PC-9 (cell line): ENCODE data around the gene LIF.

ENCODE experiments used
- CTCF ChIP-seq: fragments of 200-600 bp; sonication (generic); conservative IDR thresholded peaks from 2 replicates; pipeline ENCODE4 v1.6.1; 2017; ENCODE audit warnings: mixed run types, antibody characterized with exemption, mild to moderate bottlenecking, moderate library complexity
- EZH2 ChIP-seq: fragments of 200-600 bp; sonication (generic); IDR thresholded peaks from 2 replicates; pipeline ENCODE4 v1.8.0; 2017; ENCODE audit warnings: antibody characterized with exemption, low read depth

GRCh38 chr22:30293026-30293425 lies 46.5 kb upstream of the LIF start:
- TF ChIP-seq CTCF (no peak), EZH2 (no peak)
